D721Med (cell line): ENCODE data around the gene FGF5.

Source experiments
- DNase-seq: peaks from one replicate; pipeline ENCODE4 v3.0.0; 2011; ENCODE audit warnings: low spot score; ENCODE audit not compliant: insufficient read length
- FAIRE-seq: peaks from 2 replicates; lab custom pipeline; 2011; peaks lifted over from hg19 to GRCh38; lab: Jason Lieb, UNC
- TF ChIP-seq, protein P1 (sequence below): IDR thresholded peaks from 2 replicates; pipeline ENCODE4 v1.5.1; 2012; ENCODE audit warnings: mild to moderate bottlenecking, control low read depth; ENCODE audit not compliant: insufficient read depth; ENCODE audit errors: missing control alignments

Gene FGF5

DNA sequence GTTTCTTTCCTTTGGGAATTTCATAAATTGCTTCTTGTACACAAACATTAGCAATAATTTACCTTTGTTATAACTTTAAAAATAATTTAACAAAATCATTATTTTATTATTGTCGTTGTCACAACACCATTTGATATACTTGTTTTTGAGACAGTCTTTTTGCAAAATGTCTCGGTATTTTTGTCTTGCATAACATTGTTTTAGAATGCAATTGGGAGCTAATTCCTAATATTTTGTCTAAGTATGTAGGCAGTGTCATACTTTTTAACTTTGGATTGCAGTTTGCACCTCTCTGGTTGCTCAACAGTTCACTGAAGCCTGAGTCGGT lies 68.7 kb downstream of the FGF5 start:
- no peak for FAIRE-seq
- TF ChIP-seq, protein P1, sequence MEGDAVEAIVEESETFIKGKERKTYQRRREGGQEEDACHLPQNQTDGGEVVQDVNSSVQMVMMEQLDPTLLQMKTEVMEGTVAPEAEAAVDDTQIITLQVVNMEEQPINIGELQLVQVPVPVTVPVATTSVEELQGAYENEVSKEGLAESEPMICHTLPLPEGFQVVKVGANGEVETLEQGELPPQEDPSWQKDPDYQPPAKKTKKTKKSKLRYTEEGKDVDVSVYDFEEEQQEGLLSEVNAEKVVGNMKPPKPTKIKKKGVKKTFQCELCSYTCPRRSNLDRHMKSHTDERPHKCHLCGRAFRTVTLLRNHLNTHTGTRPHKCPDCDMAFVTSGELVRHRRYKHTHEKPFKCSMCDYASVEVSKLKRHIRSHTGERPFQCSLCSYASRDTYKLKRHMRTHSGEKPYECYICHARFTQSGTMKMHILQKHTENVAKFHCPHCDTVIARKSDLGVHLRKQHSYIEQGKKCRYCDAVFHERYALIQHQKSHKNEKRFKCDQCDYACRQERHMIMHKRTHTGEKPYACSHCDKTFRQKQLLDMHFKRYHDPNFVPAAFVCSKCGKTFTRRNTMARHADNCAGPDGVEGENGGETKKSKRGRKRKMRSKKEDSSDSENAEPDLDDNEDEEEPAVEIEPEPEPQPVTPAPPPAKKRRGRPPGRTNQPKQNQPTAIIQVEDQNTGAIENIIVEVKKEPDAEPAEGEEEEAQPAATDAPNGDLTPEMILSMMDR, result no peak

DNA sequence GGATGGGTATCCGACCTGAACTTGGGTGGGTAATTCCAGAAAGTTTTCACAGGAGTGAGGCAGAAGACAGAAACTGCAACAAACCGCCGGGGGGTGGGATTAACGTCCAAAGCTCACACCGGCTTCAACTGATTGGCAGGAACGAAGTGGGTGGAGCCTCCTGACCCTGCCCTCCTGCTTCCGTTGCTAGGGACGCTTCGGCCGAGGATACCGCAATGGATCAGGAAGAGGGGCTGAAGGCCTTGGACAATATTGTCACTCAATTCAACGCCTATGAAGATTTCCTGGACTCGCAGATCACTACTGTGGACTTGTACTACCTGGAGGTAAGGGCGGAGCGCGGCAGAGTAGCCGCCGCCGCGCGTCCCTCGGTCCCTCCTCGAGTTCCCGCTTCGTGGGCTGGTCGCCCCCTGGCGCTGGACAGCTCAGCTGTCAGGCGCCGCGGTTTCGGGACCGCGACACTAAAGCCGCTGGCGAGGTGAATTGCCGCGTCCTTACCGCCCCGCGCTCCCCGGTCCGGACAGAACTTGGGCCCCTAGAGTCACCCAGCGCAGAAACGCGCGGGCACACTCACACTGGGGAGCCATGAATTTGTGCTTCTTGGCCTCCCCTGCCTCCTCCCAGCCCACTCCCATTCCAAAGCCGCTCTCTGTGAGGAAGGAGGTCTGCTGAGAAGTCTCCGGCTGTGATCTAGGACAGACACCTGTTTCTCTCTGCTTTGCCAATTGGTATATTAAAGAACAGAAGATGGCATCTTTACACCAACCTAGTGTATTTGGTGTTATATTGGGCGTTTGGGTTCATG lies 69.3 kb downstream of the FGF5 start, which contains the start of gene CFAP299:
Gene CFAP299, plus strand, starts transcription at position 177 of the 805 bp plus-strand sequence.
- DNase-seq (peak; percentile 27), FAIRE-seq (no peak)
- TF ChIP-seq, protein P1, result peak; percentile 41

More for the DNA sequence above, 68.7 kb downstream of the FGF5 start:
- no peak for DNase-seq

DNA sequence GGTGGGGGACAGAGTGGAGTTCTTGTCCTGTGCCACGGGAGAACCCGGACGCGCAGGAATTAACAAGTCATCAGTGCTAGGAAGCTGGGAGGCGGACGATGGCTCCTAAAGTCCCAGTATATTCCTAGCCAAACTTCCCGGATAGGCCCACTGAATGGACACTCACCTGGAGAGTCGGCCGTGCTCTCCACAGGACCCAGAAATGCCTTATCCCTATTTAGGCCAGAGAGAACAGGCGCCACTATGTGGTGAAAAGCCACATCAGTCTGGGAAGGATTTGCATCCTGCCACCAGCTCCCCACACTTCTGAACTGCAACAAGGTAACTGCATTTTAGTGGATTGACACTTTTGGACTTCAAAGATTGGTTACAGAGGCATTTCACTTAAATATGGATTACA lies 70.1 kb downstream of the FGF5 start:
- no peak for DNase-seq
- no peak for FAIRE-seq
- TF ChIP-seq, protein P1, result peak; percentile 53

DNA sequence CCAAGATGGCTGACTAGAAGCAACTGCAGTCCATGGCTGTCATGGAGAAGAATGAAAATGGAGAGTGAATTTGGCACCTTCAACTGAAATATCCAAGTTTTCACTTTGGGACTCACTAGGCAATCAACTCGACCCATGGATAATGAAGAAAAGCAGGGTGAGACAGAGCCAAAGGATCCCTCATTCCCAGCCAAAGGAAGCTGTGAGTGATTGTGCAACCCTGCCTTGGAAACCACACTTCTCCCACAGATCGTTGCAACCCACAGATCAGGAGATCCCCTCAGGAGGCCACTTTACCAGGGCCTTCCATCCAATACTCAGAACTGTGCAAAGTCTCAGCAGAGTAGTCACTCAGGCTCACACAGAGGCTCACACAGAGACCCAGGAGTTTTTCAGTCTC lies 73.6 kb downstream of the FGF5 start:
- FAIRE-seq (no peak), DNase-seq (no peak)
- TF ChIP-seq, protein P1, result no peak
